T-helper 1 cell treated with Interleukin-12 subunit alpha and Interleukin-12 subunit beta and Interleukin-4 antibody, amounts not matched to agents 30 ng/mL and 1 ng/mL, for 36 hours (primary cell): ENCODE data around the gene BCL2. TPM values are rescaled to one million over a fixed set of nuclear protein-coding genes. Genes with fewer than 3 reads are reported as not detected.

Experiments used
- intact Hi-C: fragments of 100-400 bp; cut with micrococcal nuclease; formaldehyde crosslinking; loops from one replicate; pipeline ENCODE4 v1.15.1; 2024
- total RNA-seq: library from RNA; stranded (reverse); gene quantifications from 2 replicates; pipeline ENCODE4 v1.2.3, GENCODE V29; 2022

Gene BCL2
- total RNA-seq, 1 donor from 2014 or later: 148 TPM

GRCh38 chr18:63312737-63313395 is 6.7 kb downstream of the BCL2 start:
- intact Hi-C loops: no loop called here

- intact Hi-C loops: no loop called here
Observed at GRCh38 chr18:63312019-63312409, 7.6 kb downstream of the BCL2 start.

DNA sequence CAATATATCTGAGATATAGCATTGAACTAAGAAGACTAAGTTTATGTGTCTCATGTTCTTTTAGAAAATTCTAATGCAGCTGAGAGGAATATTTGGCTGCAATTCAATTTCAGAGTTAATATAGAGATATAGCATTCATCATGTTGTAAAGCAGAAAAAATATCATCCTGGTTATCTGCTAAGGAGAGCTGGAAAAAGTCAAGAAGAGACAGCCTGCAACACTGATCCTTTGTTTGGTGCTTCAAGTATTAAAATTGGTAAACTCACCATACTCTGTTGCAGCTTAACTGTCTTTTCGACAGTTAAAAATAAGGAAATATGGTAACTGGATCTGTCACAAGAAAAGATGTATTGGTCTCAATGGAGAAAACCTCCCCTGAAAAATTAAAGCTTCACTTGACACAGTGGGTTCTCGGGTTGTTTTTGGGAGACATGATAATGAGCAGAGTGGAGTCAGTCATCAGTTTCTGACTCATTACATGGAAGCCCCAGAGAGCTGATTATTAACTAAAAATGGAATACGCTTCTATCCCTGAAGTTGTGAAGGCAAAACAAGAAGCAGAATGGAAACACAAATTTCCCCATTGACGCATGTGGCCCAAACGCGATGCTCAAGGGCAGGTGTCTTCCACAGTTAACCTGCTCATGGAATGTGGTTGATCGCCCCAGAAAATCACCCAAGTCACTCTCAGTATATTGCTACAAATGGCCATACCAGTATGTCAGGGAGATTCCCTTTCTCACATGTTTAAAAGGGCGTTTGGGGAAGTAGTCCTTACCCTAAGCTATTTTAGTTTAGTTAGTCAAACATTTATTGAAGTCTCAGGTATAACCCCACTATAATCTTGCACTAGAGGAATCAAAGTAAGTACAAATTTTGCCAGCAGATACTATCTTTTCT is 8.2 kb downstream of the BCL2 start:
- intact Hi-C loops: no loop called here

DNA sequence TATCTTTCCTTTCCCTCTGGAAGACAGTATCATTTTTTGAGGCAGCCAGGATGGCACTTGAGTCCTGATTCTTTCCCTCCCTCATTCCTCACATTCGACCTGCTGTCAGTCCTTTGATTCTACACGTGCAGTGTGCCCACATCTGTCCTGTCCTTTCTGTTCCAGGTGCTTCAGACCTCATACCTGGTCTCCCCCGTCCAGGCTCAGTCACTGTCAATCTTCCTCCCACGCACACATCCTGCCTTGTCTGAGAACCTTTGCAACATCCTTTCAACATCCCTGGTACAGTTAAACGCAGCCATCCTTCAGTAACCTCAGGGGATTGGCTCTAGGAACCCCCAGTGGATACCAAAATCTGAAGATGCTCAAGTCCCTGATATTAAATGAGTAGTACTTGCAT is 10.1 kb downstream of the BCL2 start:
- intact Hi-C loops: loop anchor here (1.0 kb wide), 1 partner anchor 8 kb away; no protein-coding TSS in a partner anchor

DNA sequence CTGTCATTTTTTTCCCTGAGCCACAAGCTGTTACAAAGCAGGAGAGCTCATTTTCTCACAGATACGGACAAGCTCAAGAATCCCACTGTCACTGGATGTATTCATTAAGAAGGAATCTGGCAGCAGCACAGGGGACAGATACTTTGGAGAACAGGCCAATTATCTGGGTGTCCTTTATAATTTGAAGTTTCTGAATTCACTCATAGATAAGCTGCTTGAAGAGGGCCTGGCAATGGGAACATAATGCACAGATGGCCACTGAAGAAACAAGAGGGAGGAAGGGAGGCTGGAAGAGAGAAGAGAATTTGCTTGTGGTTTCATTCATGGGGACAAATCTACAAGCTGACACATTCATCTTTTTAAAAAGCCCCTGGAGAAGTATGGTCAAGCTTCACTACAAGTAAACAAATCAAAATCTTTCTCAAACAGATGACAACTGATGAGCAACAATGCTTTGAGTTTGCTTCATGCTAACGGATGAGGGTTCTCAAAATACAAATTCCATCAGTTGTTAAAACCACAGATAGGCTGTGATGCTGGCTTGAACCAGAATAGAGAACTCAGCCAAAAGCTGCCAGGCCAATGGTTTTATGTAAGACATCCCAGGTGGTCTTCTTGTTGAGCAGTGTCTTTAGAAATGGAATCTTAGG is 11.9 kb downstream of the BCL2 start:
- intact Hi-C loops: loop anchor here (1.0 kb wide), 1 partner anchor 7 kb away; no protein-coding TSS in a partner anchor

GRCh38 chr18:63306819-63307550 is 12.6 kb downstream of the BCL2 start:
- intact Hi-C loops: no loop called here

DNA sequence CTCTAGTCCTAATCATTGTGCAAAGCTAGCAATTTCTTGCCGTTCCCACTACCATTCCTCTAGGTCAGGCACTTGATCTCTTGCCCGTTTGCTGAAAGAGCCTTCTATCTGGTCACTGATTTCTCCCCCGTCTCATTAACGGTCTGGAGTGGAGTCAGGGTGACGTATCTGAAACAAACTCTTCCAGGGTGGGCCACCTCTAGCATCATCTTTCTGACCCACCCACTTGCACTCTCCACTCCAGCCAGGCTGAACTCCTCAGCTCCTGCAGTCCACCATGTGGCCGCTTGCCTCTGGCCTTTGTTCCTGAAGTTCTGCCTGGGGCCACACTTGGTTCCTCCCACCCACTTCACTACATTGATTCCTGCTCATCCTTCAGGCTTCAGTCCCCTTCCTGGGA is 13.3 kb downstream of the BCL2 start:
- intact Hi-C loops: no loop called here

GRCh38 chr18:63303547-63303946 is 16.0 kb downstream of the BCL2 start:
- intact Hi-C loops: loop anchor here (1.0 to 5.0 kb wide), 2 partner anchors 14 to 36 kb away; no protein-coding TSS in a partner anchor

DNA sequence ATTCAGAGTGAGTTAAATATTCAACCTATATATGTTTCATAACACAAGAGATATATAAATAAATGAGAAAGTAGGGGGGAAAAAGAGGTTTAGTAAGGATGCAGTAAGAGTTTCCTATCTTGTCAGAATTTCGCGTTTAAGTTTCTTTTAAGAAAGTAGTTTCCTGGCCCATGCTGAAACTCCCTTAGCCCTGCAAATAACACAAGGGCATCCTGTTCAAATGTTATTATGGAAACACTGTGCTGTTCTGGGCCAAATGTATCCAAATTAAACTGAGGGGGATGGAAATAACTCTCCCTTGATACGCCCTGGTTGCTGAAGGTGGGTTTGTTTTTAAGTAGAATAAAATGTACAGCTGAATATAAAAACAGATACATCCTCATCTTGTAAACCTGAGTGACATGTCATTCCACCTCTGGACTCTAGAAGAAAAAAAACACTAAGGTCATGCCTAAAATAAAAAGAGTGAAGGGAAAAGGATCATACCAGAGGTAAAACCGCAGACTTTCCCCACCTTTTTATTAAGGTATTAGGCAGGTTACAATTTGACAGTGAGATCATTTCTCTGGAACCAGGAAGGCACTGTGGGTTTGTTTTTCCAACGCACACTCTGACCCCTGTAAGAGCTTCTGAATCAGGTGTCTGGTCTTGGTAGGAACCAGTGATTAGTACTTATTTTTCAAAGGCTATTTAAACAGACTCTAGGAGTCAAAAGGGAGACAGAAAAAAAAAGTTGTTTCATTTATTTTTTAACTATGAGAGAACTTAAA is 16.7 kb downstream of the BCL2 start:
- intact Hi-C loops: loop anchor here (1.0 to 5.0 kb wide), 2 partner anchors 14 to 36 kb away; no protein-coding TSS in a partner anchor

DNA sequence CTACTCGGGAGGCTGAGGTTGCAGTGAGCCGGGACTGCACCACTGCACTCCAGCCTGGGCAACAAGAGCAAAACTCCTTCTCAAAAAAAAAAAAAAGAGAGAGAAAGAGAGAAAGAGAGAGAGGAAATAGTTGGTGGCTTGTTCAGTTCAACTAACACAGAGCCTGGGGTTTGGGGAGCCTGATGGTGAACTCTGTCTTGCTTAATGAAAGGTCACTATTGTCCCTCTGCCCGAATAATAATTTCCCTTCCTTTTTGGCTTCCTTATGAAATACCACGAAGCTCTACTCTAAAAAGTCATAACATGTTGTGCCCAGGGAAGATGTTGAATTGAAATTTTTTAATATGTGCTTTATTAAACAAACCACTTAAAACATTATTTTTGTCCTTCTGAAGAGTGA is 17.3 kb downstream of the BCL2 start:
- intact Hi-C loops: loop anchor here (5.0 kb wide), 1 partner anchor 35 kb away; no protein-coding TSS in a partner anchor

DNA sequence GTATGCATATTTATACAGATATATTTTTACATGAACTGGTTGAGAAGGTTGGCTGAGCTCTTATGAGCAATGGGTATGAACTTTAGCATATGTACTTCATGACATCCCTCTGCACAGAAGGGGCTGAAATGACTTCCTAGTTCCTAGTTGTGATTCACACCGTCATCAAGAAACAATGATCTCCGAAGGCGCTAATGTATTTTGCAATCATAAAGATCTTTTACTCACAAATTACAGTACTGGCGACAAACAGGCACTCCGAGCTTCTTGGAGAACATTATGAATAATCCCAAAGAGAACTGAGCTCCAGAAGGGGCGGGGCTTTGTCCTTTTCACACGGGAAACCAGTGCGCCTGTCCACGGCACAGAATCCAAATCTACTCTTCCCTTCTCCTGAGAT is 18.1 kb downstream of the BCL2 start:
- intact Hi-C loops: loop anchor here (5.0 kb wide), 1 partner anchor 34 kb away; no protein-coding TSS in a partner anchor

DNA sequence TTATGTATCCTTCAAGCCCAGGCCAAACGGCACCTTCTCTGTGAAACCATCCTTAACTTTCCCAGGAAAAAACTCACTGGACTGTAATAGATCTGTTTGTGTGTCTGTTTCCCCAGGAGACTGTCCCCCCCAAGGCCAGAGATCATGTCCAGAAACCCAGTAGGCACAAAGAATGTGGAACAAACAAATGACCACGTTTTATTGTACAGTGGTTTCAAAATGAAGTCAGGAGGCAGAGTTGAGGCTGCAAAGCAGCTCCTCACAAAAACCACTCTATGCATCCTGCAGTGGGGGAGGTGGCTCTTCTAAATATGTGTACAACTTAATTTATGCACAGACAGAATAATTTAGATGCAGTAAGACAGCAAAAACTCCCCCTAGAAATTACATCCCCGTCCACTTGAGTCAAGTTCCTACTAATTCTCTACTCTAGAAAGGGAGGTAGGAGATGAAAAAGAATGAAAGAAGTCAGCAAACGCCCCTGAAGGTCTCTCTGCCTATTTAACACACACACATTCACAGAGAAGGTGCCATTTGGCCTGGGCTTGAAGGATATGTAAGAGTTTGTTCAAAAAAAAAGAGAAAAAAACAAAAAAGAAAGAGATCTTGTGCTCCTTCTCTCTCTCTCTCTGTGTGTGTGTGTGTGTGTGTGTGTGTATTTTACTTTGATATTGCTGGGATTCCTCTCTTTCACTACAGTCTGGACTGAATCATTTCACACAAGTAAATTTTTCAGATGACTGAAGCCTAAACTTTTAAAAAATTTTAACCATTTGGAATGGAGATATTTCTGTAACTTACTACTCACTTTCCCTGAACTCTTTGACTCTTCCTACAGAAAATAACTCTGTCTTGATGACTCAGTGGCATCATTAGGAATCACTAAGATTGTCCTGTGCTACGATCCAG is 19.5 kb downstream of the BCL2 start:
- intact Hi-C loops: loop anchor here (1.0 to 5.0 kb wide), 5 partner anchors 8 to 139 kb away; no protein-coding TSS in a partner anchor

GRCh38 chr18:63298400-63299365 is 20.9 kb downstream of the BCL2 start:
- intact Hi-C loops: no loop called here

DNA sequence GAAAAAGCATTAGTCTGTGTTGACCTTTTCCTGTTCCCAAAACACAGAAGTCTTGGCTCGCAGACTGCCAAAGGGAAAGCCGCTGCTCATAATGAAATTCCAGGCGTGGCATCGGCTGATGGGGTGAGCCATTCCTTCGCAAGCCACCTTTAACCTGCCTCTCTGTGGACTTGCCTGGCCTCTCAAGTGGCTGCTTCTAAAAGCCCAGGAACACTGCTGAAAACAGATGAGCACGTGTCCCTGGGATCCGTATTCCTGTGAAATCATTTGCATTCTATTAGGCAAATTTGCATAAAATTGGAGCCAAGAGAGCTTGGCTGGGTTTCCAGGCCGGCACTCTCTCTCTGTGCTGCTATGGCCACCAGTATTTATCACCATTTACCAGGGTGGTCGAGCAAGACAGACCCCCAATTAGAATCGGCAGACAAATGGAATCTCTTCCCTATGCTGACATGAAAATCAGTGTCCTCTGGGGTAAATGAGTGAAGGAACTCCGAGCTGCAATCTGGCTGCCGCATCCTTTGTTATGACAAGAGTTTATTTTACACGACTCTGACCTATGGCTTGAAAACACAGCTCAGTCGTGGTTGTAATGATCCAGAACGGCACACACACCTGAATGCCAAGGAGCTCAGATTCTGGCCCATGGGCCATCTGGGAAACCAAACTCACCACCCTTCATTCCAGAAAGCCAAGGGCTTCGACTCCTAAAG is 21.7 kb downstream of the BCL2 start:
- intact Hi-C loops: no loop called here

DNA sequence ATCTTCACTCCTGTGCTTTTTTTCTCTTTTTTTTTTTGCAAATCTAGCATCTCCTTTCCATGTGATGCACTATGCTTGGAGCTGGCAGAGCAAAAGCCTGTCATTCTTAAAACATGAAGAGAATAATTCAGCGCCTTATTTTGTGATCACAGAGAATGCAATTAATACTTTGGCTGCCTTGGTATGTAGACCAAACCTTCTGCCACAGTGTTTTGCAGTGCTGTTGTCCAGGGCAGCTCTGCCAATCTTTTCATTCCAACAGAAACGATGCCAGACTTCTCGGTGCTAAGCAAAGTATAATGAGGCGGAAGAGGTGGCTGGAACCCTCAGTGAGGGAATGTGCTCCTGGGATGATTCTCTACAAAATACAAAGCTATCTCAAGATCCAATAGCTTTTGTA is 25.6 kb downstream of the BCL2 start:
- intact Hi-C loops: loop anchor here (2.0 kb wide), 1 partner anchor 77 kb away; no protein-coding TSS in a partner anchor

DNA sequence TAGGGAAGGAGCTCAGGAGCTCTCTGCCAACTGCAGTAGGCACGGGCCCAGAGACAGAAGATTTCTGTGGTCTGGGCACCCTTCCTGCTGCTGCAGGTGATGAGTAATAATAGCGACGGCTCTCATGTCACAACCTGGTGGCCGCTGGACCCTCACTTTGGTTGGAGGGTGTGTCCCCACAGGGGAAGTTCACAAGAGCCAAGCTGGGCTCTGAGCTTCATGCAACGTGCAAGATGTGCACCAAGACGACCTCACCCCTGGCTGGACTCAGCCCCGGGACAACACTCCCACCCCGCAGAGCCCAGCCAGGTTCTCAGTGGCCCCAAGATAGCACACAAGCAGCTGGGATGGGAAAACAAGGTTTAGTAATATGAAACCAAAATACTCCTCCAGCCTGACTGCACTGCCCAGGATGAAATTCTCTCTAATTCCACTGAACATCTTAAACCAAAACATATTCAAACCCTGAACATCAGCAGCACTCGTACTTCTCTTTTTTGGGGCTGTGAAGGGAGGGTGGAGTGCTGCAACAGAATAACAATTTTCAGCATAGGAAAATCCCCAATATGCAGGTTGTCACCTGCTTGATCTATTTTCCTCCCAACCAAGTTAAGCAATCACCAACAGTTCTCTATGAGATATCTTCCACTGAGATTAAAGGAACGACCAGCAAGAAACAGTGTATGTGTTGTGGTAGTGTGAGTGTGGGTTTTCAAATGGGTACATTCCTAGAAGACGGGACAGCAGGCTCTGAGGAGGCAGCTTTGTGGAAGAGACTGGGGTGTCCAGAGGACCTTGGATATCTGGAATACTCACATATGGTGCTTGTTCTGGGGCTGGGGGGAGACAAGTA is 26.5 kb downstream of the BCL2 start:
- intact Hi-C loops: loop anchor here (2.0 kb wide), 1 partner anchor 76 kb away; no protein-coding TSS in a partner anchor
